Measurements from ENCODE around the gene FNDC3B.

- TF ChIP-seq POLR2AphosphoS5 (IDR thresholded peaks at IDR 0.05; ENCODE audit: low read depth, low read length) (no peak), CTCF (IDR thresholded peaks at IDR 0.05) (no peak), REST (IDR thresholded peaks at IDR 0.05; ENCODE audit: insufficient read depth in 1 of 2, low read depth in 2 of 2, low read length in 1 of 2) (no peak), SIN3A (IDR thresholded peaks at IDR 0.05; ENCODE audit: borderline replicate concordance, insufficient read depth, low read depth, low read length) (no peak), TCF7L2 (IDR thresholded peaks at IDR 0.05; ENCODE audit: low read depth, low read length) (no peak)
These were observed 26.6 kb upstream of the FNDC3B start for GRCh38 chr3:172012775-172013174.
